Prostate gland (tissue), 2 donors: Measurements from ENCODE around the gene MAML3. TPM values are rescaled to one million over a fixed set of nuclear protein-coding genes. Genes with fewer than 3 reads are reported as not detected.
A peak's percentile ranks its signal among the peaks of the same experiment; 100 is the strongest.

Experiments used
- DNase-seq: peaks from one replicate; pipeline ENCODE4 v3.0.0-alpha.2; 2019; ENCODE audit warnings: low spot score
- H3K27ac ChIP-seq, 2 donors: fragments of 200-600 bp; sonication (generic); 2 replicates each; pipeline ENCODE4 v1.5.1; 2017 to 2019
- H3K27me3 ChIP-seq: fragments of 200-600 bp; sonication (generic); replicated peaks from 2 replicates; pipeline ENCODE4 v1.5.1; 2019; ENCODE audit not compliant: insufficient read depth
- H3K36me3 ChIP-seq, 2 donors: fragments of 200-600 bp; sonication (generic); 1 replicate in 1 of 2; 2 replicates in 1 of 2; pipeline versions ENCODE4 v1.5.1 to v1.8.1; 2017 to 2019
- H3K4me1 ChIP-seq: fragments of 200-600 bp; sonication (generic); replicated peaks from 2 replicates; pipeline ENCODE4 v1.5.1; 2019
- H3K4me3 ChIP-seq, 2 donors: fragments of 200-600 bp; sonication (generic); 2 replicates each; pipeline ENCODE4 v1.5.1; 2017 to 2019
- H3K9me3 ChIP-seq: fragments of 200-600 bp; sonication (generic); 2 replicates; pipeline ENCODE4 v1.5.1; 2017
- CTCF ChIP-seq, 4 experiments: fragments of 200-600 bp in 2 of 4; fragments of 450-650 bp in 2 of 4; sonication (generic) in 2 of 4; IDR thresholded peaks; 1 replicate in 3 of 4; 2 replicates in 1 of 4; pipeline ENCODE4 v1.5.1; 2016 to 2019; ENCODE audit warnings: antibody characterized with exemption in 4 of 4, mild to moderate bottlenecking in 2 of 4, moderate library complexity in 2 of 4
- POLR2A ChIP-seq: fragments of 450-650 bp; IDR thresholded peaks from one replicate; pipeline ENCODE4 v1.6.1; 2016; ENCODE audit warnings: antibody characterized with exemption, mild to moderate bottlenecking
- POLR2AphosphoS5 ChIP-seq: sonication (generic); formaldehyde crosslinking; IDR thresholded peaks from one replicate; pipeline ENCODE4 v1.6.1; 2017; ENCODE audit warnings: antibody characterized with exemption
- WGBS: methylation state at CpG from one replicate; pipeline ENCODE4 v1.1.5; 2018; 5-methylcytosine and 5-hydroxymethylcytosine counted together
- intact Hi-C: fragments of 100-400 bp; cut with DNase I; formaldehyde crosslinking; loops from one replicate; pipeline ENCODE4 v1.14.2; 2022
- total RNA-seq, 2 donors: library from RNA; depleted of rRNA; stranded (reverse); fragments of >200 nt; gene quantifications; one replicate each; pipeline ENCODE4 v1.1.0, GENCODE V29; 2016

MAML3 gene
- total RNA-seq, 2 donors from 2014 or later: 15.0 to 30.6 TPM

- no peaks in the 10 kb centered on the region for H3K4me1 ChIP-seq
- H3K27me3 ChIP-seq: no peaks in the 10 kb centered on the region
- H3K4me3 ChIP-seq: no peak overlapping the region
- H3K27ac ChIP-seq: no peak overlapping the region
- TF ChIP-seq POLR2A (no peak), POLR2AphosphoS5 (no peak), CTCF (IDR thresholded peaks at IDR 0.05) (no peak)
- no peak for DNase-seq
- H3K9me3 ChIP-seq: no peaks in the 10 kb centered on the region
- WGBS: 82% methylated on average over 5 of the region's 5 CpGs
- intact Hi-C loops: no loop called here
- no peaks in the 10 kb centered on the region for H3K36me3 ChIP-seq
Observed at GRCh38 chr4:140027101-140027500, 126.9 kb downstream of the MAML3 start.

GRCh38 chr4:140025470-140025869, 128.5 kb downstream of the MAML3 start:
- H3K4me1 ChIP-seq: no peaks in the 10 kb centered on the region
- H3K27me3 ChIP-seq: no peaks in the 10 kb centered on the region
- intact Hi-C loops: no loop called here
- no peak for TF ChIP-seq CTCF (IDR thresholded peaks at IDR 0.05)
- TF ChIP-seq POLR2A: no peak
- TF ChIP-seq POLR2AphosphoS5: no peak
- H3K36me3 ChIP-seq: no peaks in the 10 kb centered on the region
- WGBS: 59% methylated on average over 6 of the region's 6 CpGs
- H3K4me3 ChIP-seq: no peak overlapping the region
- H3K9me3 ChIP-seq: no peaks in the 10 kb centered on the region
- H3K27ac ChIP-seq: no peak overlapping the region
- DNase-seq: no peak

GRCh38 chr4:140020457-140021361, 133.3 kb downstream of the MAML3 start:
- TF ChIP-seq CTCF (IDR thresholded peaks at IDR 0.05) (no peak), POLR2A (no peak), POLR2AphosphoS5 (peak; percentile 21)
- DNase-seq: no peak
- 16% methylated on average over 4 of the region's 4 CpGs for WGBS
- intact Hi-C loops: no loop called here
- Histone ChIP-seq H3K4me1 (no peaks in the 10 kb centered on the region), H3K27ac (peak overlapping the region; percentile 53 to 70), H3K9me3 (no peaks in the 10 kb centered on the region), H3K36me3 (no peaks in the 10 kb centered on the region), H3K4me3 (no peak overlapping the region), H3K27me3 (no peaks in the 10 kb centered on the region)

- intact Hi-C loops: no loop called here
- H3K27ac ChIP-seq: peak overlapping the region; percentile 53 to 70
- no peaks in the 10 kb centered on the region for H3K36me3 ChIP-seq
- no peaks in the 10 kb centered on the region for H3K27me3 ChIP-seq
- TF ChIP-seq POLR2AphosphoS5 (peak; percentile 36), CTCF (IDR thresholded peaks at IDR 0.05) (no peak)
- WGBS: 69% methylated on average over 3 of the region's 3 CpGs
- H3K9me3 ChIP-seq: no peaks in the 10 kb centered on the region
- no peak for DNase-seq
- H3K4me3 ChIP-seq: no peak overlapping the region
- no peaks in the 10 kb centered on the region for H3K4me1 ChIP-seq
Observed at GRCh38 chr4:140019619-140020347, 134.2 kb downstream of the MAML3 start.
